ENCODE data around the gene ETV4.

DNA sequence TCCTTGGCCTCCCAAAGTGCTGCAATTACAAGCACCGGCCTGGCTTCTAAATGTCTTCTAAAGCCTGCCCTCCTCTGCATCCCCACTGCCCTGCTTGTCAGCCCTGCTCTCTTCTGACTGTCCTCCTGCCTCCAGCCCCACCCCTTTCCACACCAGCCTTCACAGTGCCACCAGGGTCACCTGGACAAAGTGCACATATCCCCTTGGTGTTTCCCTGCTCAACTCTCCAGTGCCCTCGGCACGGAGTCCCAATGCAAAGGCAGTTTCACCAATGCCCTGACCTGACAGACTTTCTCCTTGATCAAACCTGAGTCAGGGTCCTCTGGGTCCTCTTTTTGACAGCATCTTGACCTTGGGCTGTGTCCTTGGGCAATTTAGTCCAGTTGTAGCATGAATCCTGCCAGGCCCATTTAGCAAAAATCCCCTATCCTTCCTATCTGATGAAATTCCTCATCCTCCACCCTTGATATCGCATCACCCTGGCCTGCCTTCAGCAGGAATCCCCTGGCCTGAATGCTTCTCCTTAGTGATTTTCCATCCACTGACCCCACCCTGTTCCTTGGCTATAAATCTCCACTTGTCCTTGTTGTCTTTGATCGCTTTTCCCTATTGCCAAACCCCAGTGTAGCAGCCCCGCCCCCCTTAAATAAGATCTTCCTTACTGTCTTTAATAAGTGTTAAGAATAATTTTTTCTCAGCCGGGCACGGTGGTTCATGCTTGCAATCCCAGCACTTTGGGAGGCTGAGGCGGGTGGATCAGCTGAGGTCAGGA lies 42.7 kb upstream of the ETV4 start:
- TF ChIP-seq, protein P1, sequence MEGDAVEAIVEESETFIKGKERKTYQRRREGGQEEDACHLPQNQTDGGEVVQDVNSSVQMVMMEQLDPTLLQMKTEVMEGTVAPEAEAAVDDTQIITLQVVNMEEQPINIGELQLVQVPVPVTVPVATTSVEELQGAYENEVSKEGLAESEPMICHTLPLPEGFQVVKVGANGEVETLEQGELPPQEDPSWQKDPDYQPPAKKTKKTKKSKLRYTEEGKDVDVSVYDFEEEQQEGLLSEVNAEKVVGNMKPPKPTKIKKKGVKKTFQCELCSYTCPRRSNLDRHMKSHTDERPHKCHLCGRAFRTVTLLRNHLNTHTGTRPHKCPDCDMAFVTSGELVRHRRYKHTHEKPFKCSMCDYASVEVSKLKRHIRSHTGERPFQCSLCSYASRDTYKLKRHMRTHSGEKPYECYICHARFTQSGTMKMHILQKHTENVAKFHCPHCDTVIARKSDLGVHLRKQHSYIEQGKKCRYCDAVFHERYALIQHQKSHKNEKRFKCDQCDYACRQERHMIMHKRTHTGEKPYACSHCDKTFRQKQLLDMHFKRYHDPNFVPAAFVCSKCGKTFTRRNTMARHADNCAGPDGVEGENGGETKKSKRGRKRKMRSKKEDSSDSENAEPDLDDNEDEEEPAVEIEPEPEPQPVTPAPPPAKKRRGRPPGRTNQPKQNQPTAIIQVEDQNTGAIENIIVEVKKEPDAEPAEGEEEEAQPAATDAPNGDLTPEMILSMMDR (IDR thresholded peaks at IDR 0.05) = no peak
- TF ChIP-seq POLR2AphosphoS5 (IDR thresholded peaks at IDR 0.05) = no peak
- TF ChIP-seq POLR2A (IDR thresholded peaks at IDR 0.05) = no peak
- TF ChIP-seq EP300 (IDR thresholded peaks at IDR 0.05) = no peak

Data from upper lobe of left lung (tissue), 4 donors.